Measurements from ENCODE around the gene ARHGEF19.
"Not testable (repeated sequence)": the region's sequence is repeated elsewhere in the genome, so short reads cannot be mapped to it uniquely, and the experiment has no call there.

ARHGEF19 gene

DNA sequence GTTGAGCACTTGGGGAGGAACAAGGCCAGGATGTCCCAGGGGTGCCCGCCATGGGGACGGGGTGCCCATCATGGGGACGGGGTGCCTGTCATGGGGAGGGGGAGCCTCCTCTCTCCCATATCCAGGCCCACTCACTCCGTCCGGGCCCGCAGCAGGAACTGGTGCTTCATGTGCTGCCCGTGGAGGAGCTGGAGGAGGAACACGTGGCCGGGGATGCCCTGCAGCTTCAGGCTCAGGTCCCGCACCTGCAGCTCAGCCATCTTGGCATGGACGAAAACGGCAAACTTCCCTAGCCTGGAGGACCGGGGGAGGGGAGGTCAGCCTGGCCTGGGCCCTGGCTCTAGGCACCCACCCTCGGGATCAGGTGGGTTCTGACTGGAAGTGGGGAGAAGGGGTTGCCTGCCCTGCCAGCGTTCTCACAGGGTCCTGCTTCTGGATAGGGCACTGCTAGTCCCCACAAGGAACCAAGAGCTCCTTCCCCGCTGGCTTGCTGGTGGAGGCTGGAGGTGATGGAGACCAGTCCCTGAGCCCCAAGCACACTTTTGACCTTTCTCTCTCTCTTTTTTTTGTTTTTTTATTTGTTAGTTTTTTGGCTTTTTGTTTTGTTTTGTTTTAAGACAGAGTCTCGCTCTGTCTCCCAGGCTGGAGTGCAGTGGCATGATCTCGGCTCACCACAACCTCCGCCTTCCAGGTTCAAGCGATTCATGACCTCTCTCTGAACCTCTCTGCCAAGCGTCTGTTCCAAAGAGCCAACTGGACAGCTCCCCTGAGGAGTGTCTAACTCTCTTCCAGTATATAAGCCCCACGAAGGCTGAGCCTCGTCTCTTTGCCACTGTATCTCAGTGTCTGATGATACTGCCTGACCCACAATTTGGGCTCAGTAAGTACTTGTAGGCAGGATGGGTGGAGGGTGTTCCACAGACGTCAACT, 9.9 kb downstream of the ARHGEF19 start:
- no peak for DNase-seq

DNA sequence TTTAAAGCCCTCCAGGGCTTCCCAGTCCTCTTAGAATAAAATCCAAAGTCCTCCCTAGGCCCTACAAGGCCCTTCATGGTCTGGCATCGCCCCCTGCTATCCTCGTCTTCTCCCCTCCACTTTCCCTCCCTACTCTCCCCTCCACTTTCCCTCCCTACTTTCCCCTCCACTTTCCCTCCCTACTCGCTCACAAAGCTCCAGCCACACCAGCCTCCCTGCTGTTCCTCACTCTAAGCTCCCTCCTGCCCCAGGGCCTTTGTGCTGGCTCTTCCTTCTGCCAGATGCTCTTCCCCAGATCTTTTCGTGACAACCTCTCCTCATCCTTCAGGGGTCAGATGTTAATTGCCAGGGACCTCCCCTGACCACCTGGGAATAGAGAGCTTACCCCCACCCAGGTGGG, 12.8 kb downstream of the ARHGEF19 start:
- DNase-seq: no peak

DNA sequence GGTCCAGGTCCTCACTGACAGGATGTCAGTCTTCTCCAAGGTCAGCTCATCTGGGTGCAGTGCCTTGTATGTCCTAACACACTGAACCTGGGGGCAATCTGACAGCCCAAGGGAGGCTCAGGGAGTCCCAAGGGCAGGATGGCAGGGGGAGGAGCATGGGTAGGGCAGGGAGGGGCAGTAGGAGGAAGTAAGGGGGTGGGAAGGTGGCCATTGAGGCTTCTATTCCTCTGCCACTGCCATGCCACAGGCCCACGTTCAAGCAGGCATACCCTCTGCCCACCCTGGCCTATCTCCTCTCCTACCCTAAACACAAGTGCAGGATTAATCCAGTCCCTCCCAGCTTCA, 13.3 kb downstream of the ARHGEF19 start:
- no peak for DNase-seq

DNA sequence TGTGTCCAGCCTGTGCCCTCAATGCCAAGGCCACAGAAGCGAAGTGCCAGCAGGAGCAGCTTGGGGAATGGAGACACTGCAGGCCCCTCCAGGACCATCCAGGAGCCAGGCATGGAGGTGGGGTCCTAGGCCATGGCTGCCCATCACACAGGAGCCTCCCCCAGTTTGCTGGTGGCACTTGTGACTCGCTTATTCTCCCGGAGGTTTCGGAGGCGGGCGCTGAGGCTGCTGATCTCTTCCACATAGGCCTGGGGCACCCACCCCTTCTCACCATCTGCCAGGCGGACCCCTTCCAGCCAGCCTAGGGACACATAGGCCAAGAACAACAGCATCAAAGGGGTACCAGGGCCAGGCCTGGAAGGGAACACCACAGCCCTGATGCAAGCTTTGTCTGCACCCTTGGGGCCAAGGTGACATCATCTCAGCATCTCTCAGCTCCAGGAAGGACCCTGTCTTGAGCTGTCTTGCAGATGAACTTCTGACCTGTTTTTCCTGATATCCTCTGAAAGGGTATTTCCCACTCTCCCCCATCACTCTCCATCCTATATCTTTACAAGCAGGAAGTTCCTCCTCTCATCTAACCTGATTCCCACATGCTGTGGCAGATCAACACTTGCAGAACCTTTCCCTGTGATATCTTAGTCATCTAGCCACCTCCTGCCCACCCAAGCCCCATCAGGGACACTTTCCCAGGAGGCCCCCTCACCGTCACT, 13.9 kb downstream of the ARHGEF19 start:
- no peak for DNase-seq

DNA sequence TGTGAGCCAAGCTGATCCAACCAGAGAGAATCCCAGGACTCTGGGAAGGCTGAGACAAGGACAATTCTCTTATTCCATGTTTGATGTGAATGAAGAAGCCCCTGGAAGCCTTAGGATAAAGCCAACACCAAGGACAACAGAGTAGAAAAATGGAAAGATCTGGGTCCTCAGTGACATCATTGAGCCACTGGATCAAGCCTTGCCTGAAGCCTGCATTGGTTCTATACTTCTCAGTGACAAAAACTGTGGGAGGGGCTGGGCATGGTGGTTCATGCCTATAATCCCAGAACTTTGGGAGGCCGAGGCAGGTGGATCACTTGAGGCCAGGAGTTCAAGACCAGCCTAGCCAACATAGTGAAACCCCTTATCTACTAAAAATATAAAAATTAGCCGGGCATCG, 15.6 kb downstream of the ARHGEF19 start:
- DNase-seq: no peak

DNA sequence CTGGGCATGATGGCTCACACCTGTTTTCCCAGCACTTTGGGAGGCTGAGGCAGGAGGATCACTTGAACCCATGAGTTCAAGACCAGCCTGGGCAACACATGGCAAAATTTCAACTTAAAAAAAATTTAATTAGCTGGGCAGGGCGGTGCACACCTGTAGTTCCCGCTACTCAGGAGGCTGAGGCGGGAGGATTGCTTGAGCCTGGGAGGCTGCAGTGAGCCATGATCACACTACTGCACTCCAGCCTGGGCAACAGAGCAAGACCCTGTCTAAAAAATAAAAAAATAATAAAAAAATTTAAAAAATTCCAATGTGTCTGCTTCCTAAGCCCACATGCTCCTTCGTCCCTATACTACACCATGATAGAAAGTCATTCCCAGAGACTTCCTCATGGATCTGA, 16.3 kb downstream of the ARHGEF19 start:
- not testable (repeated sequence) for DNase-seq

DNA sequence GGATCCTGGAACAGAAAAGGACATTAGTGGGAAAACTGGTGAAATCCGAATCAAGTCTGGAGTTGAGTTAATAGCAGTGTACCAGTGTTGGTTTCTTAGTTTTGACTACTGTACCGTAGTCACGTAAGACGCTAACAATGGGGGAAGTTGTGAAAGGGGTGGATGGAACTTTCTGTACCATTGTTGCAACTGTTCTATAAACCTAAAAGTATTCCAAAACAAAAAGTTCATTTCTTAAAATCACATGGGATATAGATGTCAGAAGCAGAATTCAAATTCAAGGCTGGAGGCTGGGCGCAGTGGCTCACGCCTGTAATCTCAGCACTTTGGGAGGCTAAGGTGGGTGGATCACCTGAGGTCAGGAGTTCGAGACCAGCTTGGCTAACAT, 16.9 kb downstream of the ARHGEF19 start:
- DNase-seq: no peak

DNA sequence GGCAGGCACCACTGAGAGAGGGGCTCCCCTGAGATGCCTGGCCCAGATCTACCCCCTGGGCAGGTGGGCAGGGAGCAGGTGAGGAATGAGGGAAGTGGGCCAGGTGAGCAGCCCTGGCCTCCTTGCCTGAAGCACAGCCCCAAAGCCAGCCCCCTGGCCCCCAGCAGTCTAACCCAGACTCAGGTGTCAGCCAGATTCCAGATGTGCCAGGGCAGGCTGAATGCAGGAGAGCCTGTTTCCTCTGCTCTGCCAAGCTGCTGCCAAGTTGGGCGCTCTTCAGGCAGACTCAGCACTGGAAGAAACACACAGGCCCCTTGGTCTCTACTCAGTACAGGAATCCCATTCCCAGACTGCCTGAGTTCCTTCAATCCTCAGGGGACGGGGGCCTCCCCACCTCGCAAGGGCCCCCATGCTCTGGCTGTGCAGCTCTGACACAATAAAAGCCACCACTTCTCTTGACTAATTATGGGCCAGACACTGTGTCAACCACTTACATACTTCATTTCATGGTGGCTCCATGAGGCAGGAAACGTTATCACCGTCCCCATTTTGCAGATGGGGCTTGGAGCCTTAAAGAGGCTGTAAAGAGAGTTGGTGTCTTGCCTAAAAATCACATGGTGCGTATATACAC, 20.4 kb downstream of the ARHGEF19 start:
- DNase-seq: no peak

DNA sequence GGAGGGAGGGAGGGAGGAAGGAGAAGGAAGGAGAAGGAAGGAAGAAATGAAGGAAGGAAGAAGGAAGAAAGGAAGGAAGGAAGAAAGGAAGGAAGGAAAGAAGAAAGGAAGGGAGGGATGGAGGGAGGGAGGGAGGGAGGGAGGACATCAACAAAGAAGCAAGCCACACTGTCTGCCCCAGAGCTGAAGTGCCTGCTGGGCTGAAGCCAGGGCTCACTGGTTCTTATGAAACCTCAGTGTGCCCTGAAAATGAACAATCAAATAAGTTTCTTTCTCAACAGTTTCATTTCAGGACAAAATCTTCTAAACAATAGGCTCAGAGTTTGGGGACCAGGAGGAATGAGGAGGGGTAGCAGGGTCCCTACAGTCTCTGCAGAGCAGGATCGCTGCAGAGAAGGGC, 21.1 kb downstream of the ARHGEF19 start:
- no peak for DNase-seq

DNA sequence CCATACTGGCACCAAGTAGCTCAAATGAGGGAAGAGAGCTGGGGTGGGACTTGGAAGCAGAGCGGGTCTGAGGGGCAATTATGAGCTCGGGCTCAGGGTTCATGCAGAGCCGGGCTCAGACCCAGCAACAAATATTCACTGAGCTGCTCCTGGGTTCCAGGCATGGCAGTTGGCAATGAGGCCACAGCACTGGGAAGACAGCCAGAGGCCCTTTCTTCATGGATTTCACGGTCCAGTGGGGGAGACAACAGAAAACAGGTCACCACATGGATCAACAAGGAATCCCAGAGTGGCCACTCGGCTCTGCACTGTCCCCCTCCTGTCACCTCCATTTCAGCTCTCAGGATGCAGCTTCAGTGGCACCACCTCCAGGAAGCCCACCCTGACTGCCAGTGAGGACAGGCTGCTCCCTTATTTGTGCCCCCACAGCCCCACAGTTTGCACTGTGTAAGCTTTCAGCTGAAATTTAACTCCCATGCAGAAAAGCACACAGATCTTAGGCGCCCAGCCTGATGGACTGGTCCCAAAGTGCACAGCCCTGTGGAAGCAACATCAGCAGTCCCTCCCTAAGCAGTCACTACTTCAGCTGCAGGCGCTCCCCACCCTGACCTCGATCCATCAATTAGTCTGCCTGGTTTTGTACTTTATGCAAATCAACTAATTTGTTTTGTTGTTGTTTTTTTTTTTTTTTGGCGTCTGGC, 22.4 kb downstream of the ARHGEF19 start:
- DNase-seq: no peak

DNA sequence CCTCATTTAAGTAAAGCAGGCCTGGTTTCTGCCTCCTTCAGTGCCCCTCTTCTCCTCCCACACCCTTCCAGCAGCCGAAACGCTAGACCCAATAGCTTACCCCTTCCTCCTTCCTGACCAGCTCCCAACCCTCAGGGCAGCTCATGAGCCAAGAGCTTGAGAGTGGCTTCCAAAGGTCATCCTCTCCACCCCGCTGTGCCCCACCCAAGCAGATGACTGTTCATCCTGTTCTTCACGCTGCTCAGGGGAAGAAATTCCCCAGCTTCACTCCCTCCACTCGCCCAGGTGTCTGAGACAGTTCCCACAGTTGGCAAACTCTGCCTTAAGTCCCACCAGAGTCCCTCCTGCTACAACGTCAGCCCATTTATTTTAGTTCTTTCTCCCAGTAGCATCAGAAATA, 23.4 kb downstream of the ARHGEF19 start:
- no peak for DNase-seq

DNA sequence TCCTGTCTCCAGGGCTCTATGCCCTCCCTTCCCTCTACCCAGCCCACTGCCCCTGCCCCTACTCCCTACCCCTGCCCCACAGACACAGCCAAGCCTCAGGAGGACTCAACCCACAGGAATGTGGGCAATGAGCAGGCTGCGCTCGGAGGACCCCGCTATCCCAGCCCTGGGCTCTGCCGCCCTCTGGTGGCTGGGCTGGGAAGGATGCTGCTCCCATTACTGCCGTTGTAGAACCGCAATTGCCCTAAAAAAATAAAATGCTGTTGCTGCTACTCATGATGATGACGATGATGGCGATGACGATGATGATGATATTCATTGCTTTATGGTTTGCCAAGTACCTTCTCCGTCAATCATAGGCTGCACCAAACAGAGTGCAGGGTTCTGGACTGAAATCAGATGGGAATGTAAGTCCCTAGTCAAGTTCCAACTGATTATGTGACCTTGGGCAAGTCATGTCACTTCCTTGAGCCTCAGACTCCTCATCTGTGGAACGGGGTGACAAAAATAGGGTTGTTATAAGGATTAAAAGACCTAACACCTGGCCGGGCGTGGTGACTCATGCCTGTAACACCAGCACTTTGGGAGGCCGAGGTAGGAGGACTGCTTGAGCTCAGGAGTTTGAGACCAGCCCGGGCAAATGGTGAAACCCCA, 24.6 kb downstream of the ARHGEF19 start:
- DNase-seq: no peak

DNA sequence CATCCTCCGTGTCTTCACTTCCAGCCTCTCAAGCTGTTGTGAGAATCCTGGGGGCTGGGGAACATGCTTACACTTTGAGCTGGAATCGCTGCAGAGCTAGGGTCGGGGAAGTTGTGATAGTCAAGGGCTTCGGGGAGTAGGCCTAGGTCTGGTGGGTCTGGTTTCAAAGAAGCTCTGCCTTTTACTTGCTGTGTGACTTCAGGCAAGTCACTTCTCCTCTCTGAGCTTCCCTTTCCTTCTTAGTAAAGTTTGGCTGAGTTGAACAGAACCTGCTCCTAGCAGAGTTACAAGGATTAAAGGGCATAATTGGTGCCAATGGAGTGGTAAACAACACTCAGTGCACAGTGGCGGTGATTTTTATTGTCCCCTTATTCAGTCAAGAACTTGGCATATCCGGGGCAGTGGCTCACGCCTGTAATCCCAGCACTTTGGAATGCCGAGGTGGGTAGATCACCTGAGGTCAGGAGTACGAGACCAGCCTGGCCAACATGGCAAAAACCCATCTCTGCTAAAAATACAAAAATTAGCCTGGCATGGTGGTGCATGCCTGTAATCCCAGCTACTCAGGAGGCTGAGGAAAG, 25.7 kb downstream of the ARHGEF19 start:
- no peak for DNase-seq

DNA sequence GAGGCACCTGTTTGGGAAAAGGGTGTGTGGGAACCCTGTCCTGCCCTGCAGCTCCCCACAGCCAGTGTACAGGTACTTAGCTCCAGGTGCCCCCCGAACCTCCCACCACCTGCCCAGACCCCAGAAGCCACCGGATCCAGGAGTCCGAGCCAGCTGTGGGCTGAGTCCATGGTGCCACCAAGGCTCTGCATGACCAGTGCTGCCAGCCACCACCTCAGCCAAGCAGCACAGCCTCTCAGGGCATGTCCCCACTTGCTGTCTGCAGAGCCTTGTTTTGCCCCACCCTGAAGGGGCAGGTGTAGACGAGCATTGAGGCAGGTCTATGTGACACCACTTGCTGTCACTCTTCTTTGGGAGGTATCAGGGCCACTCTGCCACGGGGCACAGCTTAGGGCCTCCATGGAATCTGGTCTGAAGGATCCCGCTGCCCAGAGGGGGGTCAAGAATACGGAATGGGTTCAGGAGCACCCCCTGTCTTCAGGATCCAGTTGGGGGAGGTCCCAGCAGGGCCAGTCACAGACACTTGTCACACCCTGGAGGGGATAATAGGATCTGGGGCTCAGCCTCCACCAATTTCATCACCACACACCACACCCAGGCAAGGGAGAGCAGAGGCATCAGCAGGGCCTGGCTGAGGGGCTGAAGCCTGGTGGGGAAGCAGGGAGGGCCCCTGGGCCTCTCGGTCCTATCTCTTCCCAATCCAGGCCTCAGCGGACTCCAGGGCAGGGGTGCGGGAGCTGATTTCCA, 27.7 kb downstream of the ARHGEF19 start:
- no peak for DNase-seq

DNA sequence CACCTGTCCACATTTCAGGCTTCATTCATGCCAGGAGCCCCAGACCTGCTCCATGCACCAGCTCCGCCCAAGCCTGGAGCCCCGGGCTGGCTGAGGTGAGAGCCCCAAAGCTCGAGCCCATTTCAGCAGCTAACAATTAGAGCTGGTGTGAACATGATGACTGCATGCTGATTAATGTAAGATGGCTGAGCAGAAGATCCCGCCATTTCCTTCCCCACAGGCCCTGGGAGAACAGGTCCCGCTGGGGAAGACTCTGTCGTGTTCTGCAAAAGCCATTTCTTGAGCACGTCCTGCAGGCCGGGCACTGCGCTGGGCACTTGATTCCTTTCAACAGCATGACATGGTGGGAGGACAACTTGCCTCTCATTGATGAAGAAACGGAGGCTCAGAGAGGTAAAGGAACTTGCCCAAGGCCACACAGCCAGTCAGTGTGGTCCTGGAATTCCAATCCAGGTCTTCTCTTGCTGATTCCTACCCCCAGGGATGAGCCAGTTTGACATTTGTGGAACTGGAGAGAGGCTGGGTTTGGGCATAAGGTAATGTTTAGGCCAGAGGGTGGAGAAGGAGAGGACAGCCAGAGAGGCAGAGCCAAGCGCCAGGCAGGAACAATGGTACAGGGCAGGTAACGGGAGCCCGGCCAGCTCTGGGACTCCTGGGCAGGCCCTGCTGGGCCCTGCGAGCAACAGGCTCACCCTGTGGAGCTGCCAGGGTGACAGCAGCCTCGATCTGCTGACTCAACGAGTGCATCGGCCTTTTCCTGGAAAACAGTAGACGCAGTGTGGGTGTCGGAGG, 28.5 kb downstream of the ARHGEF19 start:
- DNase-seq: no peak

DNA sequence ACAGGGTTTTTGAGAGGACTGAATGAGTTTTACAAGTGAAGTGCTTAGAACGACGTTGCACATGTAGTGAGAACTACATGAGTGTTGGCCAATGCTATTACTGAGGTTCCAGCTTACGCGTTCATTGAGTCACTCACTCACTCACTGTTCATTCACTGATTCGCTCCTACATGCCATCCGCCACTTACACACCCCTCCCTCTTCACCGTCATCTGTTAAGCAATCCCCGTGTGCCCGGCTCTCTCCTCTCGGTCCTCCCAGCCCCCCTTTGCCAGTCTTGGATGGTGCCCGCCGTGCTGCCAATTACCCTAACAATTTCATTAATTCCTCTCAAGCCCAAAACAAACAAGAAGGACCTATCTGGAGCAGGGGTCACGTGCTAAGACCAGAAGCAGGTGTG, 29.3 kb downstream of the ARHGEF19 start:
- DNase-seq: no peak

DNA sequence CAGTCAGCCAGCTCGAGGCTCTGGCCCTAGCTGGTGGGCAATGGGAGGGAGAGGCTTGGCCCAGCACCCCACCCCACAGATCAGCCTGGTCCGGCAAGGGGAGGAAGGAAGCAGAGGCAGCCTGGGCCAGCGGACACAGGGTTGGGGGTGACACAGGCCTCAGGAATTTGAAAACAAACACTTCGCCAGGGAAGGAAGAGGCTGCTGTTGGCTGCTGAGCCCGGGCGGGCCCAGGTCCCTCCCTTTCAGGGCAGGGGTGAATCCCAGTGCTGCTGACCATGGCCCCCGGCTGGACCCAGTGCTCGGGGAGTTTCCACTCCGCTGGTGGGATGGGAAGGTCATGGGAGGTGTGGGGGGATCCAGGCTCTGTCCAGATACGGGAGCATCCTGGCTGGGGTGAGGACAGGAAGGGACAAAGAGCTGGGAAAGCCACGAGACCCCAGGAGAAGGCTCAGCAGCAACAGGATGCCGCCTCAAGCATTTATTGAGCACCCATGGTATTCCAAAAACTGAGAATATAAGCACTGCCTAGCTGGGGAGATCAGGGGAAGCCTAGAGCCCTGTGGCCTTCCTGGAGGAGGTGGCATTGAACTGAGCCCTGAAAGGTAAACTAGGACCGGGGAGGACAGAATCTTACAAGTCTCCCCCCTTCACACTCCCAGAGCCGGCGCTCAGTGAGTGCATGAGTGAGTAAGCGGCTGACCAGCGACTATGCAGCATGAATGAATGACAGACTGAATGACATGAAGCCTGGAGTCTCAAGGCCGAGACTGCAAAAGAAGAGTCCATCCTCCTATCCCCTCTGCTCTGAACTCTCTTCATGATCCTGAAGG, 30.3 kb downstream of the ARHGEF19 start:
- DNase-seq: no peak

DNA sequence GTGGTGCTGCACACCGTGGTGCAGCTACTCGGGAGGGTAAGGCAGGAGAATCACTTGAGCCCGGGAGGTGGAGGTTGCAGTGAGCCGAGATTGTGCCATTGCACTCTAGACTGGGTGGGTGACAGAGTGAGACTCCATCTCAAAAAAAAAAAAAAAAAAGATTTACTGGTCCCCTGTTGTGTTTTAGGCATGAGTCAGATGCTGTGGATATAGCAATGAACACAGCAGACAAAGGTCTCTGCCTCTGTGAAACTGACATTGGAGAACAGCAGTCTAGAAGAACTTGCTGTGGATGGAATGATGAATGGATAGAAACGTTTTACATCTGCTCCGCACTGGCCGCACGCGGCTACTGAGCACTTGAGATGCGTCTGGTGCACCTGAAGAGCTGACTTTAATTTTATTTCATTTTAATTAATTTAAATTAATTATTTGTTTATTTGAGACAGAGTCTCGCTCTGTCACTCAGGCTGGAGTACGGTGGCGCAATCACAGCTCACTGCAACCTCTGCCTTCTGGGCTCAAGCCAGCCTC, 32.1 kb downstream of the ARHGEF19 start:
- no peak for DNase-seq

Data from cortex of kidney (tissue), 1 donor.